ENCODE data around the gene IGFALS. TPM values are rescaled to one million over a fixed set of nuclear protein-coding genes. Genes with fewer than 3 reads are reported as not detected.

IGFALS gene
- total RNA-seq, 1 donor from 2014 or later, result 0.12 TPM

- TF ChIP-seq, protein P1, sequence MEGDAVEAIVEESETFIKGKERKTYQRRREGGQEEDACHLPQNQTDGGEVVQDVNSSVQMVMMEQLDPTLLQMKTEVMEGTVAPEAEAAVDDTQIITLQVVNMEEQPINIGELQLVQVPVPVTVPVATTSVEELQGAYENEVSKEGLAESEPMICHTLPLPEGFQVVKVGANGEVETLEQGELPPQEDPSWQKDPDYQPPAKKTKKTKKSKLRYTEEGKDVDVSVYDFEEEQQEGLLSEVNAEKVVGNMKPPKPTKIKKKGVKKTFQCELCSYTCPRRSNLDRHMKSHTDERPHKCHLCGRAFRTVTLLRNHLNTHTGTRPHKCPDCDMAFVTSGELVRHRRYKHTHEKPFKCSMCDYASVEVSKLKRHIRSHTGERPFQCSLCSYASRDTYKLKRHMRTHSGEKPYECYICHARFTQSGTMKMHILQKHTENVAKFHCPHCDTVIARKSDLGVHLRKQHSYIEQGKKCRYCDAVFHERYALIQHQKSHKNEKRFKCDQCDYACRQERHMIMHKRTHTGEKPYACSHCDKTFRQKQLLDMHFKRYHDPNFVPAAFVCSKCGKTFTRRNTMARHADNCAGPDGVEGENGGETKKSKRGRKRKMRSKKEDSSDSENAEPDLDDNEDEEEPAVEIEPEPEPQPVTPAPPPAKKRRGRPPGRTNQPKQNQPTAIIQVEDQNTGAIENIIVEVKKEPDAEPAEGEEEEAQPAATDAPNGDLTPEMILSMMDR (IDR thresholded peaks at IDR 0.05), result no peak
- H3K27ac Mint-ChIP-seq (ENCODE audit: unreplicated experiment), result no peak overlapping the region
Observed at GRCh38 chr16:1825381-1825863, 31.9 kb upstream of the IGFALS start.

GRCh38 chr16:1823821-1824220 lies 30.3 kb upstream of the IGFALS start:
- H3K36me3 Mint-ChIP-seq (ENCODE audit: low read depth), result peaks cover 3% of the 10 kb centered on the region
- no peaks in the 10 kb centered on the region for H3K9me3 Mint-ChIP-seq (ENCODE audit: low read depth)
- DNase-seq (ENCODE audit: low spot score), result peak; percentile 72
- TF ChIP-seq, protein P1 (IDR thresholded peaks at IDR 0.05), result peak; percentile 56
- H3K4me3 Mint-ChIP-seq (ENCODE audit: unreplicated experiment), result no peak overlapping the region
- no peaks in the 10 kb centered on the region for H3K27me3 Mint-ChIP-seq (ENCODE audit: low read depth)
- H3K4me1 Mint-ChIP-seq (ENCODE audit: low read depth), result peaks cover 36% of the 10 kb centered on the region
- H3K27ac Mint-ChIP-seq (ENCODE audit: unreplicated experiment), result peak overlapping the region; percentile 12

More at GRCh38 chr16:1825381-1825863, 31.9 kb upstream of the IGFALS start:
- Mint-ChIP-seq H3K9me3 (ENCODE audit: low read depth) (no peaks in the 10 kb centered on the region), H3K36me3 (ENCODE audit: low read depth) (no peaks in the 10 kb centered on the region), H3K27me3 (ENCODE audit: low read depth) (no peaks in the 10 kb centered on the region), H3K4me3 (ENCODE audit: unreplicated experiment) (peak overlapping the region; percentile 68), H3K4me1 (ENCODE audit: low read depth) (peaks cover 51% of the 10 kb centered on the region)
- DNase-seq (ENCODE audit: low spot score), result peak; percentile 38

GRCh38 chr16:1822801-1823200 lies 29.3 kb upstream of the IGFALS start:
- no peak overlapping the region for H3K27ac Mint-ChIP-seq (ENCODE audit: unreplicated experiment)
- no peak overlapping the region for H3K4me3 Mint-ChIP-seq (ENCODE audit: unreplicated experiment)
- peaks cover 27% of the 10 kb centered on the region for H3K4me1 Mint-ChIP-seq (ENCODE audit: low read depth)
- no peaks in the 10 kb centered on the region for H3K9me3 Mint-ChIP-seq (ENCODE audit: low read depth)
- DNase-seq (ENCODE audit: low spot score), result peak; percentile 77
- no peaks in the 10 kb centered on the region for H3K27me3 Mint-ChIP-seq (ENCODE audit: low read depth)
- H3K36me3 Mint-ChIP-seq (ENCODE audit: low read depth), result peaks cover 3% of the 10 kb centered on the region
- TF ChIP-seq, protein P1 (IDR thresholded peaks at IDR 0.05), result no peak

DNA sequence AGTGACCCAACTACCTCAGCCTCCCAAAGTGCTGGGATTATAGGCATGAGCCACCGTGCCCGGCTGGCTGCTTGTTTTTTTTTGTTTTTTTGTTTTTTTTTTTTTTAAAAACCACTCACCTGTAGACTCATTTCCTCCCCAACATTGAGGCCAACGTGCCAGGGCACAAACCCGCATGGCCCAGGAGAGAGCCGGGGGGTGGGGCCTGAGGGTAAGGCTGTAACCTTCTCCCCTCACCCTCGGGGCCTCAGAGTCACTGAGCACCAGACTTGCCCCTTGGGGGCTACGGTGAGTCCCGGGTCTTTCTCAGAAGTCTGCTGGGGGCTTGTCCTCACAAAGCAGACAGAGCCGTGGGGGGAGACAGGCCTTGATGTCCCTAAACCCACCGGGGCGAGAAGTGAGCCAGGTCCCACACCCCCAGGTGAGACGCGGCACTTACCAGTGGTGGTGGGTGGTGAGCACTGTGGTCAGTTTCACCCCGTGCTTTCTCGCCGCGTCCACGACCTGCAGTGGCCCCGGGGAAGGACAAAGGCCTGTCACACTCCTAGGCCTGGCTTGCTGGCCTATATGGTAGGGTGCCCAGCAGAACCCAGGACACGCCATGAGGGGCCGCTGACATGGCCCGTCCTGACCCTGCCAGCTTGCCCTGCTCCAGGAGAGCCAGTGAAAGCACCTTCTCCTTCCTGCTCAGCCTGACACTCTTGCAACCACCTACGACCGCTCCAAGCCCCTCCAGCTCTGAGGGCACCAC lies 28.5 kb upstream of the IGFALS start:
- H3K27ac Mint-ChIP-seq (ENCODE audit: unreplicated experiment), result no peak overlapping the region

GRCh38 chr16:1820946-1821290 lies 27.4 kb upstream of the IGFALS start:
- TF ChIP-seq, protein P1 (IDR thresholded peaks at IDR 0.05), result no peak
- DNase-seq (ENCODE audit: low spot score), result no peak
- Mint-ChIP-seq H3K27me3 (ENCODE audit: low read depth) (no peaks in the 10 kb centered on the region), H3K27ac (ENCODE audit: unreplicated experiment) (no peak overlapping the region), H3K36me3 (ENCODE audit: low read depth) (peaks cover 3% of the 10 kb centered on the region), H3K9me3 (ENCODE audit: low read depth) (no peaks in the 10 kb centered on the region), H3K4me1 (ENCODE audit: low read depth) (peaks cover 18% of the 10 kb centered on the region), H3K4me3 (ENCODE audit: unreplicated experiment) (no peak overlapping the region)

More for the DNA sequence above, 28.5 kb upstream of the IGFALS start:
- Mint-ChIP-seq H3K36me3 (ENCODE audit: low read depth) (peaks cover 3% of the 10 kb centered on the region), H3K9me3 (ENCODE audit: low read depth) (no peaks in the 10 kb centered on the region), H3K4me1 (ENCODE audit: low read depth) (peaks cover 19% of the 10 kb centered on the region), H3K4me3 (ENCODE audit: unreplicated experiment) (no peak overlapping the region), H3K27me3 (ENCODE audit: low read depth) (no peaks in the 10 kb centered on the region)
- TF ChIP-seq, protein P1 (IDR thresholded peaks at IDR 0.05), result no peak
- peak; percentile 81 for DNase-seq (ENCODE audit: low spot score)

Measured in chondrocyte (in vitro differentiated cells).